Breast epithelium (tissue), 3 donors: Measurements from ENCODE around the gene RNF125.

Experiments
- CTCF ChIP-seq, 3 donors: fragments of 450-650 bp; IDR thresholded peaks; one replicate each; pipeline ENCODE4 v1.5.1; 2016 to 2017; ENCODE audit warnings: antibody characterized with exemption in 3 of 3, mild to moderate bottlenecking in 3 of 3, moderate library complexity in 3 of 3
- POLR2A ChIP-seq: fragments of 450-650 bp; IDR thresholded peaks from one replicate; pipeline ENCODE4 v1.6.1; 2016; ENCODE audit warnings: antibody characterized with exemption, mild to moderate bottlenecking, moderate library complexity
- POLR2AphosphoS5 ChIP-seq, 3 donors: sonication (generic); formaldehyde crosslinking; IDR thresholded peaks; one replicate each; pipeline ENCODE4 v1.6.1; 2017; ENCODE audit warnings: antibody characterized with exemption in 3 of 3

- TF ChIP-seq CTCF (IDR thresholded peaks at IDR 0.05) (no peak), POLR2A (no peak), POLR2AphosphoS5 (IDR thresholded peaks at IDR 0.05) (no peak)
These were observed 78.3 kb downstream of the RNF125 start for GRCh38 chr18:32096946-32097345.
